Activated CD8-positive, alpha-beta memory T cell treated with anti-CD3 and anti-CD28 coated beads for 24 hours (primary cell): Measurements from ENCODE around the gene ACKR4.
"Not testable (repeated sequence)": the region's sequence is repeated elsewhere in the genome, so short reads cannot be mapped to it uniquely, and the experiment has no call there.

ENCODE experiments used
- DNase-seq: peaks from one replicate; pipeline ENCODE4 v3.0.0-alpha.2; 2020

ACKR4 gene

GRCh38 chr3:132595014-132595413 is 2.1 kb upstream of the ACKR4 start:
- no peak for DNase-seq

GRCh38 chr3:132596326-132596725 is 744 bp upstream of the ACKR4 start:
- no peak for DNase-seq

GRCh38 chr3:132597660-132598059 is 590 bp downstream of the ACKR4 start:
- DNase-seq = no peak

GRCh38 chr3:132598181-132598580 is 1.1 kb downstream of the ACKR4 start:
- DNase-seq = no peak

GRCh38 chr3:132600614-132601013 is 3.5 kb downstream of the ACKR4 start:
- not testable (repeated sequence) for DNase-seq

GRCh38 chr3:132605374-132605792 is 8.3 kb downstream of the ACKR4 start:
- no peak for DNase-seq

GRCh38 chr3:132606085-132606484 is 9.0 kb downstream of the ACKR4 start:
- DNase-seq = no peak

- DNase-seq = not testable (repeated sequence)
These were observed 9.6 kb downstream of the ACKR4 start for GRCh38 chr3:132606620-132607019.

GRCh38 chr3:132615301-132615700 is 18.2 kb downstream of the ACKR4 start:
- DNase-seq = not testable (repeated sequence)

GRCh38 chr3:132615881-132616280 is 18.8 kb downstream of the ACKR4 start:
- DNase-seq = no peak

- DNase-seq = no peak
These were observed 19.7 kb downstream of the ACKR4 start for GRCh38 chr3:132616780-132617179.

GRCh38 chr3:132622148-132622547 is 25.1 kb downstream of the ACKR4 start:
- DNase-seq = no peak

GRCh38 chr3:132622761-132623160 is 25.7 kb downstream of the ACKR4 start:
- no peak for DNase-seq

- DNase-seq = no peak
These were observed 26.6 kb downstream of the ACKR4 start for GRCh38 chr3:132623646-132624045.

GRCh38 chr3:132624790-132625189 is 27.7 kb downstream of the ACKR4 start:
- DNase-seq = no peak

- DNase-seq = no peak
These were observed 28.5 kb downstream of the ACKR4 start for GRCh38 chr3:132625613-132626012.

- no peak for DNase-seq
These were observed 29.9 kb downstream of the ACKR4 start for GRCh38 chr3:132626955-132627354.

GRCh38 chr3:132628157-132628556 is 31.1 kb downstream of the ACKR4 start:
- no peak for DNase-seq

GRCh38 chr3:132629928-132630327 is 32.9 kb downstream of the ACKR4 start:
- DNase-seq = no peak

GRCh38 chr3:132630612-132631011 is 33.5 kb downstream of the ACKR4 start:
- DNase-seq = no peak

GRCh38 chr3:132635052-132635451 is 38.0 kb downstream of the ACKR4 start:
- DNase-seq = no peak

- DNase-seq = no peak
These were observed 40.5 kb downstream of the ACKR4 start for GRCh38 chr3:132637590-132637989.

- DNase-seq = no peak
These were observed 41.6 kb downstream of the ACKR4 start for GRCh38 chr3:132638706-132639105.

GRCh38 chr3:132641427-132641826 is 44.4 kb downstream of the ACKR4 start:
- not testable (repeated sequence) for DNase-seq

- DNase-seq = no peak
These were observed 44.9 kb downstream of the ACKR4 start for GRCh38 chr3:132641837-132642538.
